Loucy (cell line): ENCODE measurements around the gene TRMT61A.

Experiments
- CTCF ChIP-seq: fragments of 200-600 bp; sonication (generic); conservative IDR thresholded peaks from 2 replicates; pipeline ENCODE4 v1.5.1; 2014; ENCODE audit warnings: mild to moderate bottlenecking, antibody characterized with exemption, low read length
- EZH2phosphoT487 ChIP-seq: fragments of 200-600 bp; IDR thresholded peaks from 2 replicates; pipeline ENCODE4 v1.6.1; 2018; ENCODE audit warnings: antibody characterized with exemption, mild to moderate bottlenecking, moderate library complexity, borderline replicate concordance

- no peak for TF ChIP-seq CTCF
- TF ChIP-seq EZH2phosphoT487 = no peak
Observed at GRCh38 chr14:103499709-103500108, 29.3 kb upstream of the TRMT61A start.
